ENCODE measurements around the gene GMPPA. TPM values are rescaled to one million over a fixed set of nuclear protein-coding genes. Genes with fewer than 3 reads are reported as not detected.

GMPPA gene
- polyA plus RNA-seq, 1 donor (not counting 4 experiments of a cell fraction or from before 2014, with no cell fraction given) = 50.6 TPM

GRCh38 chr2:219540784-219541504 is 42.3 kb downstream of the GMPPA start:
- H3K4me2 ChIP-seq (ENCODE audit: control insufficient read depth, extremely low read depth, insufficient read depth, low read depth, low read length) = peak overlapping the region; percentile 84
- peaks cover 20 to 23% of the 10 kb centered on the region in 2 experiments for H3K36me3 ChIP-seq (ENCODE audit: control insufficient read depth in 2 of 2, extremely low read depth in 1 of 2, insufficient read depth in 2 of 2, low read length in 2 of 2)
- H3K79me2 ChIP-seq (ENCODE audit: control insufficient read depth, insufficient read depth, low read length) = peaks cover 33% of the 10 kb centered on the region
- no peak overlapping the region for H3K27ac ChIP-seq (ENCODE audit: control insufficient read depth, insufficient read depth, low read length)
- DNase-seq (ENCODE audit: low read depth, low spot score) = no peak
- no peak overlapping the region for H2AFZ ChIP-seq (ENCODE audit: control insufficient read depth, low read length)
- peak overlapping the region in 1 of 3 experiments; percentile 92 for H3K4me3 ChIP-seq (ENCODE audit: control insufficient read depth in 2 of 3, extremely low read depth in 1 of 3, insufficient read depth in 2 of 3, low read depth in 1 of 3, low read length in 3 of 3)
- no peaks in the 10 kb centered on the region for H3K9me1 ChIP-seq (ENCODE audit: control insufficient read depth, extremely low read depth, insufficient read depth, low read length)
- FAIRE-seq = no peak
- dilution Hi-C loops (cut with MboI; ENCODE audit: extremely low pct_ligation_motif_present, low sequenced_read_pairs) = no loop called here
- TF ChIP-seq EZH2 (IDR thresholded peaks at IDR 0.05; ENCODE audit: low read length) = no peak
- no peak for TF ChIP-seq CTCF (optimal IDR thresholded peaks at IDR 0.05 in 1 of 3, IDR thresholded peaks at IDR 0.05 in 1 of 3, conservative IDR thresholded peaks at IDR 0.05 in 1 of 3; ENCODE audit: extremely low read depth in 1 of 3, insufficient read depth in 2 of 3, low read length in 3 of 3)
- no peaks in the 10 kb centered on the region for H3K27me3 ChIP-seq (ENCODE audit: control insufficient read depth, extremely low read depth, insufficient read depth, low read length)
- H3K4me1 ChIP-seq (ENCODE audit: control insufficient read depth, extremely low read depth, insufficient read depth, low read length) = peaks cover 20% of the 10 kb centered on the region
- H3K9me3 ChIP-seq (ENCODE audit: control insufficient read depth, low read depth, low read length) = no peaks in the 10 kb centered on the region
- no peak overlapping the region for H3K9ac ChIP-seq (ENCODE audit: control insufficient read depth, extremely low read depth, insufficient read depth, low read length)
- H4K20me1 ChIP-seq (ENCODE audit: control insufficient read depth, extremely low read depth, insufficient read depth, low read length) = peaks cover 10% of the 10 kb centered on the region

GRCh38 chr2:219541611-219542180 is 43.0 kb downstream of the GMPPA start:
- no peaks in the 10 kb centered on the region for H3K9me3 ChIP-seq (ENCODE audit: control insufficient read depth, low read depth, low read length)
- H3K4me3 ChIP-seq (ENCODE audit: control insufficient read depth in 2 of 3, extremely low read depth in 1 of 3, insufficient read depth in 2 of 3, low read depth in 1 of 3, low read length in 3 of 3) = peak overlapping the region; percentile 85 to 97 (median 92)
- peaks cover 10% of the 10 kb centered on the region for H4K20me1 ChIP-seq (ENCODE audit: control insufficient read depth, extremely low read depth, insufficient read depth, low read length)
- TF ChIP-seq CTCF (optimal IDR thresholded peaks at IDR 0.05 in 1 of 3, IDR thresholded peaks at IDR 0.05 in 1 of 3, conservative IDR thresholded peaks at IDR 0.05 in 1 of 3; ENCODE audit: extremely low read depth in 1 of 3, insufficient read depth in 2 of 3, low read length in 3 of 3) (peak; percentile 84 to 99 (median 89)), EZH2 (IDR thresholded peaks at IDR 0.05; ENCODE audit: low read length) (no peak)
- H3K79me2 ChIP-seq (ENCODE audit: control insufficient read depth, insufficient read depth, low read length) = peaks cover 33% of the 10 kb centered on the region
- peak overlapping the region; percentile 84 for H3K4me2 ChIP-seq (ENCODE audit: control insufficient read depth, extremely low read depth, insufficient read depth, low read depth, low read length)
- H3K36me3 ChIP-seq (ENCODE audit: control insufficient read depth in 2 of 2, extremely low read depth in 1 of 2, insufficient read depth in 2 of 2, low read length in 2 of 2) = peaks cover 20 to 23% of the 10 kb centered on the region in 2 experiments
- no peaks in the 10 kb centered on the region for H3K27me3 ChIP-seq (ENCODE audit: control insufficient read depth, extremely low read depth, insufficient read depth, low read length)
- no peak for DNase-seq (ENCODE audit: low read depth, low spot score)
- H3K9ac ChIP-seq (ENCODE audit: control insufficient read depth, extremely low read depth, insufficient read depth, low read length) = peak overlapping the region; percentile 90
- H3K27ac ChIP-seq (ENCODE audit: control insufficient read depth, insufficient read depth, low read length) = peak overlapping the region; percentile 65
- no peaks in the 10 kb centered on the region for H3K9me1 ChIP-seq (ENCODE audit: control insufficient read depth, extremely low read depth, insufficient read depth, low read length)
- dilution Hi-C loops (cut with MboI; ENCODE audit: extremely low pct_ligation_motif_present, low sequenced_read_pairs) = no loop called here
- FAIRE-seq = no peak
- H3K4me1 ChIP-seq (ENCODE audit: control insufficient read depth, extremely low read depth, insufficient read depth, low read length) = peaks cover 20% of the 10 kb centered on the region
- H2AFZ ChIP-seq (ENCODE audit: control insufficient read depth, low read length) = no peak overlapping the region
